ENCODE data around the gene ADI1. TPM values are rescaled to one million over a fixed set of nuclear protein-coding genes. Genes with fewer than 3 reads are reported as not detected.

Gene ADI1
- total RNA-seq, 1 donor from 2014 or later: 195 TPM

DNA sequence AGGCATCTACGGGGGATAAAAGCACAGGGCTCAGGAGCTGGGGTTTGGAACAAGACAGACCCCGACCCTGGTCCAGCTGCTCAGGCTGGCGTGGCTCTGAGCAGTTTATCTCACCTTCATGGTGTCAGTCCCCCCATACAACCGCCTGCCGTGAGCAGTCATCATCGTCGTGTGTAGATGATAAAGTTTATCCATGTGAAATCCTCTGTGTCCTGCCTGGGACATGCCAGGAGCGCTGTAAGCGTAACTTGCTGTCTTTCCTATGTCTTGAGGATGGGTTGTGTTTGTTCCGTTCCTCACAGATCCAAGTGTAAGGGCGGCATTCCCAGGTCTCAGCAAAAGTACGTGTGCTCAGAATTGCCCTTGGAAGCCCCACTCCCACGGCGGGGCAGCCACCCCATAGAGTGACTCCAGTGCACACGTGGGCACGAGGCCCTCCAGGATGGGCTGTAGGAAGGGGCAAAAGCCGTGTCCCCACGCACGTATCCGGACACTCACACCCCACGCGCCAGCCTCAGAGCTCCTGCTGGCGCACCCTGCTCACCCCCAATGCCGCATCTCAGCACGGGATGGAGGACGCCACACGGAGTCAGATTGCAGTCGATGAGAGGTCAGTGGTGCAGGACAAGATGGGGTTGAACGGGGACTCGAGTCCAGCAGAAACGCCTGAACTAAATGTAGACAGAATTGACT, 50.9 kb downstream of the ADI1 start:
- Histone ChIP-seq H3K4me1 (peaks cover 61% of the 10 kb centered on the region), H3K36me3 (peaks cover 42% of the 10 kb centered on the region), H3K9me3 (replicated peaks) (no peaks in the 10 kb centered on the region), H3K27ac (replicated peaks) (peak overlapping the region; percentile 90), H3K4me3 (no peak overlapping the region), H3K27me3 (ENCODE audit: low read depth) (no peaks in the 10 kb centered on the region)
- TF ChIP-seq, protein P1, sequence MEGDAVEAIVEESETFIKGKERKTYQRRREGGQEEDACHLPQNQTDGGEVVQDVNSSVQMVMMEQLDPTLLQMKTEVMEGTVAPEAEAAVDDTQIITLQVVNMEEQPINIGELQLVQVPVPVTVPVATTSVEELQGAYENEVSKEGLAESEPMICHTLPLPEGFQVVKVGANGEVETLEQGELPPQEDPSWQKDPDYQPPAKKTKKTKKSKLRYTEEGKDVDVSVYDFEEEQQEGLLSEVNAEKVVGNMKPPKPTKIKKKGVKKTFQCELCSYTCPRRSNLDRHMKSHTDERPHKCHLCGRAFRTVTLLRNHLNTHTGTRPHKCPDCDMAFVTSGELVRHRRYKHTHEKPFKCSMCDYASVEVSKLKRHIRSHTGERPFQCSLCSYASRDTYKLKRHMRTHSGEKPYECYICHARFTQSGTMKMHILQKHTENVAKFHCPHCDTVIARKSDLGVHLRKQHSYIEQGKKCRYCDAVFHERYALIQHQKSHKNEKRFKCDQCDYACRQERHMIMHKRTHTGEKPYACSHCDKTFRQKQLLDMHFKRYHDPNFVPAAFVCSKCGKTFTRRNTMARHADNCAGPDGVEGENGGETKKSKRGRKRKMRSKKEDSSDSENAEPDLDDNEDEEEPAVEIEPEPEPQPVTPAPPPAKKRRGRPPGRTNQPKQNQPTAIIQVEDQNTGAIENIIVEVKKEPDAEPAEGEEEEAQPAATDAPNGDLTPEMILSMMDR (IDR thresholded peaks at IDR 0.05; ENCODE audit: borderline replicate concordance): no peak
- DNase-seq: no peak
- intact Hi-C loops (cut with micrococcal nuclease): no loop called here

DNA sequence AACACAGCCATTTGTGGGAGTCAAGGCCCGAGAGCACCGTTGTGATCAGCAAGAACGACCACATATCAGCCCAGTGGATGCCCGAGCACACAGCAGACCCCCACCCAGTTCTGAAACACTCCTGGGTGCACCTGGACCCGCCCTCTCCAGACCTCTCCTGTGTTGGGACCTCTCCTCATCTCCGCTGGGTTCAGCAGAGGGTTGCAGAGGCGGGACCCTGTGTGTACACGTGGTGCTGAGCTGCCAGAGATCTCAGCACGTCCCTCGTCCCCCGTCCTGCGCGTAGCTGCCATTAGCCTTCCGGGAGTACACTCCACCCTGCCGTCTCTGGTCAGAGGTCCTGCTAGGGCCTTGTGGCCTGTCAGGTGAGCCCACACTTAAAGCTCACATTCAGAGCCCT, 51.7 kb downstream of the ADI1 start:
- intact Hi-C loops (cut with micrococcal nuclease): no loop called here
- TF ChIP-seq, protein P1 (IDR thresholded peaks at IDR 0.05; ENCODE audit: borderline replicate concordance): no peak
- H3K36me3 ChIP-seq: peaks cover 42% of the 10 kb centered on the region
- H3K4me3 ChIP-seq: no peak overlapping the region
- H3K27ac ChIP-seq (replicated peaks): peak overlapping the region; percentile 90
- peaks cover 53% of the 10 kb centered on the region for H3K4me1 ChIP-seq
- no peaks in the 10 kb centered on the region for H3K9me3 ChIP-seq (replicated peaks)
- H3K27me3 ChIP-seq (ENCODE audit: low read depth): no peaks in the 10 kb centered on the region
- no peak for DNase-seq

DNA sequence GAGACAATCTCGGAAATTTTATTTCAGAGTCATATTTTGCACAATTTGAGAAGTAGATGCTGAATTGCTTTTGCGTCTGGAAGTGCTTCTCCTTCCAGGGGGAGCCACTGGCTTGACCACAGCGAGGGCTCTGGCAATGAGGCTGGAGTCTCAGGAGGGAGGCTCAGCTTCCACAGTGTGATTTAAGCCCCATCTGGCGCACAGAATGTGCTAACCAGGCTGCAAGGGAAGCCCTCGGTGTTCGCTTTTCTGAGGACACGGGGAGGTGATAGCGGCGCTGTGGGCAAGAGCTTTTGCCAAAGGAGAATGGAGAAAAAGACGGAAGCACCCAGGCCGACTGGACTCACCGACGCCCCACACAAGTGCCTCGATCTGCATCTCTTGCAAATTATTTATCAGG, 52.4 kb downstream of the ADI1 start:
- TF ChIP-seq, protein P1 (IDR thresholded peaks at IDR 0.05; ENCODE audit: borderline replicate concordance): no peak

DNA sequence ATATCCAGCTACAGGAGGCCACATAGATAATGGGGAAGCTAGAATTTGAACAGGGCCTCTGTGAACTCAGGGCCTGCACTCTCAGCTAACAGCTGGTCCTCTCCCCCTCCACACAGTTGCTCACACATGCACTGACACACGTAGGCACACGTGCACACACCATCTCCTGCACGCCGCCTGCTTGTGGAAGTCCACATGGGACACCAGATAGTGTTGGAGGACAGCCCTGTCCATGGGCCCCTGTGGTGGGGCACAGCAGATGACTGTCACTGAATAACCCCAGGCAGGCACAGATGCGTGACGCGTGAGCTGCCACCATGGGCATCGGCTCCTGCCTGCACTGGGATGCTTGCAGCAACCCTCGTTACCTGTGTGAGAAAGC, 52.9 kb downstream of the ADI1 start:
- TF ChIP-seq, protein P1 (IDR thresholded peaks at IDR 0.05; ENCODE audit: borderline replicate concordance): no peak
- no peak for DNase-seq
- no peak overlapping the region for H3K4me3 ChIP-seq
- intact Hi-C loops (cut with micrococcal nuclease): no loop called here
- H3K27me3 ChIP-seq (ENCODE audit: low read depth): no peaks in the 10 kb centered on the region
- peaks cover 42% of the 10 kb centered on the region for H3K36me3 ChIP-seq
- H3K4me1 ChIP-seq: peaks cover 49% of the 10 kb centered on the region
- H3K27ac ChIP-seq (replicated peaks): peak overlapping the region; percentile 76
- H3K9me3 ChIP-seq (replicated peaks): no peaks in the 10 kb centered on the region

More for the DNA sequence above, 52.4 kb downstream of the ADI1 start:
- peaks cover 42% of the 10 kb centered on the region for H3K36me3 ChIP-seq
- peaks cover 49% of the 10 kb centered on the region for H3K4me1 ChIP-seq
- no peaks in the 10 kb centered on the region for H3K27me3 ChIP-seq (ENCODE audit: low read depth)
- peak overlapping the region; percentile 76 for H3K27ac ChIP-seq (replicated peaks)
- H3K4me3 ChIP-seq: no peak overlapping the region
- DNase-seq: no peak
- intact Hi-C loops (cut with micrococcal nuclease): no loop called here
- H3K9me3 ChIP-seq (replicated peaks): no peaks in the 10 kb centered on the region

DNA sequence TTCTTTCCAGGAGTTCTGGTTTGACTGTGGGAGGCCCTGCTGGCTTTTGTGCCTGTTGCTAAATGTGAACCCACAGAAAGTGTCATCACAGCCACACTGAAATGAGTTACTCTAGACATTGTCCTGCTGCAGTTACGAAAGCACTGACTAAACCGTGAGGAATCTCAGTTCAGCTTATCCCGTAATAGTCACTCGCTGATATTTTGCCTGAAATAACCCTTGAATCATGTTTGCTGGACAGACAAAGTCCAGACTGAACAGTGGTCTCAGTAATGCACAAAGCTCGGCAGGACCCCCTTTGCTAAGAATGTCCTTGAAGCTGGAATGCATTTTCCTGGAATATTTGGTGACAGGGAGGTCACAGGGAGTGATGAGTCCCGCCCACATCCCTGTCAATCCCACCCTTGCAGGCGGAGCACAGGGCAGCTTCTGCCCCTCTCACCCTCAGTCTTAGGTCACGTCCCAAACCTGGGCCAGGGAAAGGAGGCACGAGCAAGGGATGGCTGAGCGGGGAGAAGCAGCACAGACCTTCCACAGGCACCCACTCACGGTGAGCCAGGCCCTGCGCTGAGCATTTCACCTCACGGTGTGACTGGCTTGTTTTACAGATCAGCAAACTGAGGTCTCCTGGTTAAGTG, 53.4 kb downstream of the ADI1 start:
- Histone ChIP-seq H3K4me3 (no peak overlapping the region), H3K36me3 (peaks cover 42% of the 10 kb centered on the region), H3K27ac (replicated peaks) (peak overlapping the region; percentile 76), H3K27me3 (ENCODE audit: low read depth) (no peaks in the 10 kb centered on the region), H3K4me1 (peaks cover 49% of the 10 kb centered on the region), H3K9me3 (replicated peaks) (no peaks in the 10 kb centered on the region)
- TF ChIP-seq, protein P1 (IDR thresholded peaks at IDR 0.05; ENCODE audit: borderline replicate concordance): no peak
- intact Hi-C loops (cut with micrococcal nuclease): no loop called here
- no peak for DNase-seq

All from left ventricle myocardium inferior (tissue), 1 donor.